Activated T-cell treated with anti-CD3 and anti-CD28 coated beads, Interleukin-2, amount 50 U/mL, for 72 hours (primary cell): Measurements from ENCODE around the gene CLEC18A. TPM values are rescaled to one million over a fixed set of nuclear protein-coding genes. Genes with fewer than 3 reads are reported as not detected.
"Not testable (repeated sequence)": the region's sequence is repeated elsewhere in the genome, so short reads cannot be mapped to it uniquely, and the experiment has no call there.

Experiments used
- ATAC-seq, 2 donors: fragments of 150-1000 bp; cut with Tn5 transposase; replicated peaks in 1 of 2; 2 replicates each; pipeline ENCODE4 v1.10.0; 2021; ENCODE audit warnings: moderate library complexity in 2 of 2, mild to moderate bottlenecking in 1 of 2
- DNase-seq, 2 donors: peaks; one replicate each; pipeline ENCODE4 v3.0.0; 2021 to 2022; ENCODE audit warnings: mixed read lengths in 1 of 2
- H3K27ac Mint-ChIP-seq: one replicate; pipeline ENCODE4 v1.8.0; 2022; ENCODE audit warnings: mild to moderate bottlenecking, moderate library complexity, mixed read lengths
- H3K27me3 Mint-ChIP-seq: one replicate; pipeline ENCODE4 v1.8.0; 2022; ENCODE audit warnings: low read depth, mixed read lengths
- H3K36me3 Mint-ChIP-seq, 2 donors: one replicate each; pipeline ENCODE4 v1.8.0; 2022; ENCODE audit warnings: mixed read lengths in 2 of 2, mild to moderate bottlenecking in 1 of 2; ENCODE audit not compliant: insufficient read depth in 2 of 2
- H3K4me1 Mint-ChIP-seq: one replicate; pipeline ENCODE4 v1.8.0; 2022; ENCODE audit warnings: low read depth, mixed read lengths
- H3K4me3 Mint-ChIP-seq, 2 donors: one replicate each; pipeline ENCODE4 v1.8.0; 2022; ENCODE audit warnings: mild to moderate bottlenecking in 2 of 2, mixed read lengths in 2 of 2, moderate library complexity in 2 of 2
- H3K9me3 Mint-ChIP-seq, 2 donors: one replicate each; pipeline ENCODE4 v1.8.0; 2022; ENCODE audit warnings: mixed read lengths in 2 of 2
- total RNA-seq, 2 donors: library from RNA; stranded (reverse); gene quantifications; one replicate each; pipeline ENCODE4 v1.2.3, GENCODE V29; 2022

Gene CLEC18A
- total RNA-seq, 2 donors from 2014 or later = 1.6 to 2.2 TPM

DNA sequence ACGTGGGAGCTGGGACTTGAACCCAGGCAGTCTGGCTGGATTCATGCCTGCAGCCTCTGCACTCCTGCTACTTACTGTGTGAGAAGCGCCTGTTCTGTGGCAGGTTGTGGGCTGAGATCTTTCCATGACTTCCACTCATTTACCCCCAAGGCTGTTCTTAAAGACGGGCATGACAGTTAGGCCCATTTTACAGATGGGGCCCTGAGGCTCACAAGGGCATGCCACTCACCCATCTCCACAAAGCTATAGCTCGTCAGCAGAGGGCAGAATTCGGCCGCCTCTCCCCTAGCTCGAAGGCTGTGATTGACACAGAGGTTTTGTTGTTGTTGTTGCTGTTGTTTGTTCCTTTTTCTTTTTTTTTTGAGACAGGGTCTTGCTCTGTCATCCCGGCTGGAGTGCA lies 21.8 kb downstream of the CLEC18A start:
- H3K9me3 Mint-ChIP-seq, H3K4me3 Mint-ChIP-seq, H3K36me3 Mint-ChIP-seq, H3K4me1 Mint-ChIP-seq, H3K27ac Mint-ChIP-seq, H3K27me3 Mint-ChIP-seq, ATAC-seq, DNase-seq: not testable (repeated sequence)

DNA sequence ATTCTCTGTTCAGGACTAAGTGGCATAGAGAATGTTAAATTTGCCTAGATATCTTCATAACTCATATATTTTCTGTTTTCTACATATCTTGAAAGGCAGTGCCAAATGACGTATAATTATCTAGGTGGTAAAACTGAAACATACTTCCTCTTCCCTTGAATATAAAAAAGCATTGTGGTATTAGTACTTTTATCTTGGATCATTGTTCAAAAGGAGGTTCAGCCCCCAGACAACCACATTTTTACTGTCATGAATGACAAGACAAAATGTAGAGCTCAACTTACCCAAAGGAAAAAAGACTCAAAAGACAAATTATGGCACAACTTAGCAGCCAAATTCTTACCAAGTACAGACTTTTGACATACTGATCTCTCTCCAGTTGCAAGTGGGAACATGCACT lies 34.1 kb downstream of the CLEC18A start:
- H3K9me3 Mint-ChIP-seq, ATAC-seq, H3K4me3 Mint-ChIP-seq, H3K4me1 Mint-ChIP-seq, H3K27me3 Mint-ChIP-seq, H3K36me3 Mint-ChIP-seq, H3K27ac Mint-ChIP-seq, DNase-seq: not testable (repeated sequence)

DNA sequence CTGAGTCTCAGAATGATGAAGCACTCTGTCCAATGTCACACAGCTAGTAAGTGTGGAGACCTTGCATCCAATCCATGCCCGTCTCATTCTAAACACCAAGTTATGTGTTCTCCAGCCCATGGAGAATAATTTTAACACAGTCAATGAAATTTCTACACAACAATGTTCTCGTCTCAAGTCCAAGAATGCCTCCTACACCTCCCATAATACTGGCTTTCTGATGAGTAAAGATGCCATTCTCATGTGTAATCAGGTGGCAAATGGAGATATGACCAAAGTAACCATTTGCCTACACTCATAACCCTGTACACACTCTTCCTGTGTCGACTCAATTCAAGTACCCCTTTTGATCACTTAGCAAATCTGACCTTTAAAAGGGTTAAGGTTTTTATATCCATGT lies 46.8 kb downstream of the CLEC18A start:
- H3K4me3 Mint-ChIP-seq, H3K27ac Mint-ChIP-seq, H3K9me3 Mint-ChIP-seq, ATAC-seq, H3K4me1 Mint-ChIP-seq, H3K36me3 Mint-ChIP-seq, H3K27me3 Mint-ChIP-seq, DNase-seq: not testable (repeated sequence)

DNA sequence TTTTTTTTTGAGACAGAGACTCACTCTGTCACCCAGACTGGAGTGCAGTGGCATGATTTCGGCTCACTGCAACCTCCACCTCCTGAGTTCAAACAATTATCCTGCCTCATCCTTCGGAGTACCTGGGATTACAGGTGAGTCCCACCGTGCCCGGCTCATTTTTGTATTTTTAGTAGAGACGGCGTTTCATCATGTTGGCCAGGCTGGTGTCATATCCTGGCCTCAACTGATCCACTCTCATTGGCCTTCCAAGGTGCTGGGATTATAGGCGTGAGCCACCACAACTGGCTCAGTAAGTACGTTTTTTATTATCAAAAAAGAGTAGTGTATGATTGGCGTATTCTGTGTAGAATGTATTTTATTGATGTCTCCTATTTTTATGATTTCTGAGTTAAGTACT lies 48.7 kb downstream of the CLEC18A start:
- not testable (repeated sequence) for H3K4me3 Mint-ChIP-seq, H3K4me1 Mint-ChIP-seq, H3K9me3 Mint-ChIP-seq, H3K27ac Mint-ChIP-seq, ATAC-seq, DNase-seq, H3K36me3 Mint-ChIP-seq, H3K27me3 Mint-ChIP-seq

DNA sequence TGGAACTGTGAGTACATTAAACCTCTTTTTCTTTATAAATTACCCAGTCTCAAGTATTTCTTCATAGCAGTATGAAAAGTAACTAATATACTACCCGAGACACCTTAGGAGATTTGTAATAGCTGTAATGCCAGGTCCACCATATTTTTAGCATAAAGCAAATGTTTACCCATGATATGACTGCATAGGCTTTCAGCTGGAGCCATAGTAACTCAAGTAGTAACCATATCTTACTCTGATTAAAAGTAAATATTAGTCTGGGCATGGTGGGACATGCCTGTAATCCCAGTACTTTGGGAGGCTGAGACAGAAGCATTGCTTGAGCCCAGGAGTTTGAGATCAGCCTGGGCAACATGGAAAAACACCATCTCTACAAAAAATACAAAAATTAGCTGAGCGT lies 52.4 kb downstream of the CLEC18A start:
- DNase-seq, ATAC-seq, H3K27ac Mint-ChIP-seq, H3K4me3 Mint-ChIP-seq, H3K4me1 Mint-ChIP-seq, H3K27me3 Mint-ChIP-seq, H3K9me3 Mint-ChIP-seq, H3K36me3 Mint-ChIP-seq: not testable (repeated sequence)

DNA sequence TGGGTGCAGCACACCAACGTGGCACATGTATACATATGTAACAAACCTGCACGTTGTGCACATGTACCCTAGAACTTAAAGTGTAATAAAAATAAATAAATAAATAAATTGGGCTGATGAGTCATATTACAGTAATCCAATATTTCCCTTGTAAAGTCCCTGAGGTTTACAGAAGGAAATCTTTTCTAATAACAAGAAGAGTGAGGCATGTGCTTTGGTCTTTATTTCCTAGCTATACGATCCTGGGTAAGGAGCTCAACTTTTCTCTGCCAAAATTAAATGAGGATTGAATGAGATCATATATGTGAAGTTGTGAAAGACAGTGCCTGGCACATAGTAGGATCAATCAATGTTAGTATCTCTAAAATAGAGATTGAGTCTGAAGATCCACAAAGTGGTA lies 57.5 kb downstream of the CLEC18A start:
- not testable (repeated sequence) for DNase-seq, ATAC-seq, H3K9me3 Mint-ChIP-seq, H3K27ac Mint-ChIP-seq, H3K27me3 Mint-ChIP-seq, H3K36me3 Mint-ChIP-seq, H3K4me1 Mint-ChIP-seq, H3K4me3 Mint-ChIP-seq

DNA sequence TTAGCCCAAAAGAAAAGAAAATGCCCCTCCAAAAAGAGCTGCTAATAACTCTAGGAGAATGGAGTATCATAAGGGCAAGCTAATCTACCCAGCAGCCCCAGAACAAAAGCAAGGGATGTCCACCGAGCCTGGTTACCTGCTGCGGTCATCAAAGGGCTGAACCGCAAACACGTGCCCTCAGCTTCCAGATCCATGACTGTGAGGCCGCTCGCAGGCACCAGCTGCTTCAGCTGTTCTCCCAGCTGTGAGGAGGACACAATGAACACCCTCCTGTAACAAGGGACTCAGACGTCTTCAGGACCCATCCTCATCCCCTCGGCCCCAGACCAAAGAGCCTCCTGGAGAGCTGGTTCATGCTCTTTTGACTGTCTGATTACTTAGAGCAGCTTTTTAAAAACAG lies 59.5 kb downstream of the CLEC18A start:
- not testable (repeated sequence) for H3K4me1 Mint-ChIP-seq

DNA sequence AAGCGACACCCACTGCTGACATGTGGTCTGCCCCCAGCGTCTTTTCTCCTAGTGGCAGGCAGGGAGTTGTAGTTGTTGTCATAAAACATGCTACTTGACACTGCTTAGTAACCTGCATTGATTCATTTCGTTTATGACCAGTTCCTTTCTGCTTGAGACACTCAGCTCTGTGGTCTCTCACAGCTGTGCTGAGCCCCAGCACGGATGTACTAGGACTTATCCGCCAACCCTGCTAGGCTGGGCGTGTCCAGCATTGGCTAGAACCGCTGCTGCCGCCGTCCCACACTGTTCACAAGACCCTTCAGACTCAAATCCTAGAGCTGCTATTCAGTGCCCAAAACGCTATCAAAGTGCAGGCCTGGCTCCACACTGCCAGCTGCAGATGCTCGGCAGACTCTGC lies 60.0 kb downstream of the CLEC18A start:
- H3K36me3 Mint-ChIP-seq, H3K4me1 Mint-ChIP-seq, H3K9me3 Mint-ChIP-seq, H3K27ac Mint-ChIP-seq, H3K27me3 Mint-ChIP-seq, ATAC-seq, DNase-seq, H3K4me3 Mint-ChIP-seq: not testable (repeated sequence)

More for the DNA sequence above, 59.5 kb downstream of the CLEC18A start:
- not testable (repeated sequence) for H3K27ac Mint-ChIP-seq, DNase-seq, H3K9me3 Mint-ChIP-seq, H3K4me3 Mint-ChIP-seq, H3K27me3 Mint-ChIP-seq, H3K36me3 Mint-ChIP-seq, ATAC-seq

DNA sequence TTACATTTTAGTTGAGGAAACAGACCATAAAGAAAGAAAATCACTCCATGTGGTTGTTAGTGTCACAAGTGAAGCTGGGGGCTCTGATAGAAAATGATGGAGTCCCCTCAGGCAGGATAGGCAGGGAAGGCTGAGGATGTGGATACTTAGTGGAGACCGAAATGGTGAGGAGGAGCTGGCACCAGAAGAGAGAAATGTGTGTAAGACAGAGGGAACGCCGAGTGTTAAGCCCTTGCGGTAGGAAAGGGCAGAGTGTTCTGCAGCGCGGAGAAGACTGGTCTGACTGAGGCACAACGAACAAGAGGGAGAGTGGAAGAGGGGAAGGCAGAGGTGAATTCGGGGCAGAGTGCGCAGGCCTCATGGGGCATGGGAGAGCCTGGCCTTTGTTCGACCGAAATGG lies 61.2 kb downstream of the CLEC18A start:
- not testable (repeated sequence) for H3K36me3 Mint-ChIP-seq, DNase-seq, H3K27ac Mint-ChIP-seq, H3K27me3 Mint-ChIP-seq, H3K9me3 Mint-ChIP-seq, H3K4me1 Mint-ChIP-seq, H3K4me3 Mint-ChIP-seq, ATAC-seq

DNA sequence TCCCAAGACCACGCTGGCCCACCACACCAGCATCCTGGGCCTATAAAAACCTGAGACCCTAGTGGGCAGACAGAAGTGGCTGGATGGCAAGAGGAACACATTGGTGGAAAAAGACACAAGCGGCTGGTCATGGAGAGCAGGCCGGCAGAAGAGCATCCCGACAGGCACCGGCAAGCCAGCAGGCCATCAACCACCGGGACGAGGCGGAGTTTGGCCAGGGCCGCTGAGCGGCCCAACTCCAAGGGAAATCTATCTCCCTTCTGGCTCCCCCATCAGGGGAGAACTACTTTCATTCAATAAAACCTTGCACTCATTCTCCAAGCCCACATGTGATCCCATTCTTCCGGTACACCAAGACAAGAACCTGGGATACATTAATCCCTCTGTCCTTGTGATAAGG lies 61.8 kb downstream of the CLEC18A start:
- not testable (repeated sequence) for H3K9me3 Mint-ChIP-seq, H3K4me1 Mint-ChIP-seq, H3K27ac Mint-ChIP-seq, H3K27me3 Mint-ChIP-seq, H3K4me3 Mint-ChIP-seq, DNase-seq, H3K36me3 Mint-ChIP-seq, ATAC-seq

Other genes with a start within 250 kb of the CLEC18A start
- 10 to 100 TPM; 10.8 to 12.8 TPM for gene NQO1, start 224.8 kb upstream of the CLEC18A start, total RNA-seq
- gene NOB1, start 196.4 kb upstream of the CLEC18A start, total RNA-seq = 100 to 1,000 TPM; 135 to 152 TPM
- 10 to 100 TPM; 45.4 to 62.3 TPM for gene WWP2, start 189.0 kb upstream of the CLEC18A start, total RNA-seq
- gene PDPR, start 163.0 kb downstream of the CLEC18A start, total RNA-seq = 10 to 100 TPM; 27.7 to 33.6 TPM
- gene CLEC18C, start 222.5 kb downstream of the CLEC18A start, total RNA-seq = under 1 TPM; 0.35 to 0.84 TPM